ENCODE data around the gene ARIH2.

- no peak for TF ChIP-seq POLR2A (IDR thresholded peaks at IDR 0.05)
- TF ChIP-seq CTCF (IDR thresholded peaks at IDR 0.05) = no peak
Measured at GRCh38 chr3:48997102-48997635, 78.5 kb downstream of the ARIH2 start.
